GM13976 (cell line): ENCODE results near the gene GALNT7.

Experiments
- DNase-seq: peaks from one replicate; pipeline ENCODE4 v3.0.0; 2012; ENCODE audit warnings: low spot score
- CTCF ChIP-seq: IDR thresholded peaks from 2 replicates; pipeline ENCODE4 v1.5.1; 2012; ENCODE audit warnings: borderline replicate concordance, mild to moderate bottlenecking; ENCODE audit not compliant: insufficient read depth; ENCODE audit errors: extremely low read depth, missing control alignments, control extremely low read depth
- in situ Hi-C: fragments of 300-500 bp; cut with MboI; formaldehyde crosslinking; loops from one replicate; pipeline ENCODE4 v1.12.0; 2022; ENCODE audit warnings: low sequenced_read_pairs, mixed read lengths, inconsistent platforms; ENCODE audit not compliant: unreplicated experiment

GALNT7 gene

GRCh38 chr4:173128199-173128890 is 40.3 kb upstream of the GALNT7 start:
- no peak for DNase-seq
- TF ChIP-seq CTCF = no peak
- in situ Hi-C loops = no loop called here

- TF ChIP-seq CTCF = no peak
- no peak for DNase-seq
- in situ Hi-C loops = no loop called here
Measured at GRCh38 chr4:173130687-173131086, 37.9 kb upstream of the GALNT7 start.

- in situ Hi-C loops = no loop called here
- no peak for DNase-seq
- TF ChIP-seq CTCF = no peak
Measured at GRCh38 chr4:173134426-173134825, 34.2 kb upstream of the GALNT7 start.

- no peak for DNase-seq
- TF ChIP-seq CTCF = no peak
- in situ Hi-C loops = no loop called here
Measured at GRCh38 chr4:173135241-173135847, 33.3 kb upstream of the GALNT7 start.

GRCh38 chr4:173138624-173139023 is 30.0 kb upstream of the GALNT7 start:
- in situ Hi-C loops = no loop called here
- DNase-seq = no peak
- TF ChIP-seq CTCF = no peak

GRCh38 chr4:173139561-173139960 is 29.1 kb upstream of the GALNT7 start:
- TF ChIP-seq CTCF = no peak
- no peak for DNase-seq
- in situ Hi-C loops = no loop called here
